ENCODE data around the gene SREBF2. TPM values are rescaled to one million over a fixed set of nuclear protein-coding genes. Genes with fewer than 3 reads are reported as not detected.

The SREBF2 gene
- total RNA-seq, 2 donors from 2014 or later: 48.3 to 65.3 TPM

- no peak for ATAC-seq (ENCODE audit: insufficient number of reproducible peaks, low FRiP score, low read depth)
- Histone ChIP-seq H3K36me3 (peaks cover 22% of the 10 kb centered on the region), H3K27ac (no peak overlapping the region), H3K9me3 (no peaks in the 10 kb centered on the region), H3K4me3 (no peak overlapping the region), H3K27me3 (replicated peaks; ENCODE audit: insufficient read depth) (peaks cover 14% of the 10 kb centered on the region), H3K4me1 (ENCODE audit: control insufficient read depth in 1 of 2, low read depth in 2 of 2) (peaks cover 13 to 19% of the 10 kb centered on the region in 2 donors)
- no peak for TF ChIP-seq CTCF (IDR thresholded peaks at IDR 0.05)
- DNase-seq (ENCODE audit: low spot score): no peak
Observed at GRCh38 chr22:41908411-41909309, 75.8 kb downstream of the SREBF2 start.

GRCh38 chr22:41909310-41910049 lies 76.6 kb downstream of the SREBF2 start:
- no peak for TF ChIP-seq CTCF (IDR thresholded peaks at IDR 0.05)
- Histone ChIP-seq H3K27me3 (replicated peaks; ENCODE audit: insufficient read depth) (peaks cover 14% of the 10 kb centered on the region), H3K9me3 (no peaks in the 10 kb centered on the region), H3K36me3 (peaks cover 14% of the 10 kb centered on the region), H3K27ac (no peak overlapping the region), H3K4me3 (peak overlapping the region; percentile 63), H3K4me1 (ENCODE audit: control insufficient read depth in 1 of 2, low read depth in 2 of 2) (peaks cover 13 to 19% of the 10 kb centered on the region in 2 donors)
- ATAC-seq (ENCODE audit: insufficient number of reproducible peaks, low FRiP score, low read depth) (no peak), DNase-seq (ENCODE audit: low spot score) (no peak)

- H3K4me3 ChIP-seq: peak overlapping the region; percentile 63
- H3K36me3 ChIP-seq: peaks cover 8% of the 10 kb centered on the region
- no peak for DNase-seq (ENCODE audit: low spot score)
- no peaks in the 10 kb centered on the region for H3K9me3 ChIP-seq
- H3K27ac ChIP-seq: no peak overlapping the region
- peaks cover 18 to 27% of the 10 kb centered on the region in 2 donors for H3K4me1 ChIP-seq (ENCODE audit: control insufficient read depth in 1 of 2, low read depth in 2 of 2)
- H3K27me3 ChIP-seq (replicated peaks; ENCODE audit: insufficient read depth): peaks cover 17% of the 10 kb centered on the region
- ATAC-seq (ENCODE audit: insufficient number of reproducible peaks, low FRiP score, low read depth): no peak
- TF ChIP-seq CTCF (IDR thresholded peaks at IDR 0.05): no peak
Observed at GRCh38 chr22:41910050-41911000, 77.4 kb downstream of the SREBF2 start.

- no peak for TF ChIP-seq CTCF (IDR thresholded peaks at IDR 0.05)
- Histone ChIP-seq H3K9me3 (no peaks in the 10 kb centered on the region), H3K27ac (peak overlapping the region in 1 of 2 donors; percentile 11), H3K27me3 (replicated peaks; ENCODE audit: insufficient read depth) (peaks cover 25% of the 10 kb centered on the region), H3K4me1 (ENCODE audit: control insufficient read depth in 1 of 2, low read depth in 2 of 2) (peaks cover 18 to 29% of the 10 kb centered on the region in 2 donors), H3K36me3 (peaks cover 3% of the 10 kb centered on the region), H3K4me3 (peak overlapping the region; percentile 63)
- DNase-seq (ENCODE audit: low spot score) (no peak), ATAC-seq (ENCODE audit: insufficient number of reproducible peaks, low FRiP score, low read depth) (no peak)
Observed at GRCh38 chr22:41911001-41911611, 78.2 kb downstream of the SREBF2 start.
